Vagina (tissue), 2 donors: ENCODE data around the gene SNAP29.

Source experiments
- POLR2A ChIP-seq, 2 donors: fragments of 450-650 bp; IDR thresholded peaks; one replicate each; pipeline ENCODE4 v1.6.1; 2017; ENCODE audit warnings: antibody characterized with exemption in 2 of 2, mild to moderate bottlenecking in 2 of 2, moderate library complexity in 2 of 2
- TF ChIP-seq, protein P1 (sequence below), 3 experiments: fragments of 450-650 bp in 2 of 3; fragments of 200-600 bp in 1 of 3; sonication (generic) in 1 of 3; IDR thresholded peaks; one replicate each; pipeline ENCODE4 v1.5.1; 2017 to 2019; ENCODE audit warnings: antibody characterized with exemption in 3 of 3, mild to moderate bottlenecking in 2 of 3, moderate library complexity in 2 of 3

DNA sequence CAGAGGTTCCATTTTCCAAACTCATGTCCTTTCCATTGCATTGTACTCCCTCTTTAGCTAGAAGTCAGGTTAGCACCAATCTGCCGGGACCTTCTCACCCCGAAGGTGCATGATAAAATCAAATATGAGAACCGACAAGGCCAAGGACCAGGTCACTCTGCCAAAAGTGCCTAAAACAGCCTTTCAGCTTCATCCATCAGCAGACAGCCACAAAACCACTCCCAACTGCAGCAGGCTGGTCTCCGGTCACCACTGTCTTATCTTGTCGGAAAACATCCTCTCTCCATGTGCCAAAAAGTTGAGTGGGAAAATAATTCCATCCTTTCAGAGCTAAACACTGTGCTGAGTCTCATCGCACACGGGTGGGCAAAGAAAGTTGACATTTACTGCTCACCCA, 1.6 kb upstream of the SNAP29 start:
- TF ChIP-seq, protein P1, sequence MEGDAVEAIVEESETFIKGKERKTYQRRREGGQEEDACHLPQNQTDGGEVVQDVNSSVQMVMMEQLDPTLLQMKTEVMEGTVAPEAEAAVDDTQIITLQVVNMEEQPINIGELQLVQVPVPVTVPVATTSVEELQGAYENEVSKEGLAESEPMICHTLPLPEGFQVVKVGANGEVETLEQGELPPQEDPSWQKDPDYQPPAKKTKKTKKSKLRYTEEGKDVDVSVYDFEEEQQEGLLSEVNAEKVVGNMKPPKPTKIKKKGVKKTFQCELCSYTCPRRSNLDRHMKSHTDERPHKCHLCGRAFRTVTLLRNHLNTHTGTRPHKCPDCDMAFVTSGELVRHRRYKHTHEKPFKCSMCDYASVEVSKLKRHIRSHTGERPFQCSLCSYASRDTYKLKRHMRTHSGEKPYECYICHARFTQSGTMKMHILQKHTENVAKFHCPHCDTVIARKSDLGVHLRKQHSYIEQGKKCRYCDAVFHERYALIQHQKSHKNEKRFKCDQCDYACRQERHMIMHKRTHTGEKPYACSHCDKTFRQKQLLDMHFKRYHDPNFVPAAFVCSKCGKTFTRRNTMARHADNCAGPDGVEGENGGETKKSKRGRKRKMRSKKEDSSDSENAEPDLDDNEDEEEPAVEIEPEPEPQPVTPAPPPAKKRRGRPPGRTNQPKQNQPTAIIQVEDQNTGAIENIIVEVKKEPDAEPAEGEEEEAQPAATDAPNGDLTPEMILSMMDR (IDR thresholded peaks at IDR 0.05), result no peak
- no peak for TF ChIP-seq POLR2A (IDR thresholded peaks at IDR 0.05)
